ENCODE measurements around the gene PKMYT1.

GRCh38 chr16:2976673-2977072, 3.6 kb downstream of the PKMYT1 start:
- TF ChIP-seq CTCF (IDR thresholded peaks at IDR 0.05; ENCODE audit: insufficient read depth, low read length, poor library complexity, severe bottlenecking) (no peak), EZH2phosphoT487 (conservative IDR thresholded peaks at IDR 0.05; ENCODE audit: low read length) (no peak)
